A673 (cell line): Measurements from ENCODE around the gene PAQR7. TPM values are rescaled to one million over a fixed set of nuclear protein-coding genes. Genes with fewer than 3 reads are reported as not detected.
A peak's percentile ranks its signal among the peaks of the same experiment; 100 is the strongest.

Source experiments
- BruUV-seq: library from RNA; stranded (reverse); fragments of 400-500 nt; replicated peaks from 2 replicates; lab custom pipeline; 2021; lab: Mats Ljungman, UMichigan
- CTCF ChIA-PET: fragments of 300-600 bp; sonication (Branson Sonifier 250); formaldehyde crosslinking; loops from one replicate; lab custom pipeline; 2022; ENCODE audit warnings: antibody characterized with exemption; lab: Charles Lee
- POLR2A ChIA-PET: fragments of 300-600 bp; sonication (Branson Sonifier 250); formaldehyde crosslinking; loops from one replicate; lab custom pipeline; 2022; ENCODE audit warnings: antibody characterized with exemption; ENCODE audit not compliant: low non-redundant PET; lab: Charles Lee
- DNase-seq: peaks from one replicate; pipeline ENCODE4 v3.0.0-alpha.2; 2015; ENCODE audit warnings: low spot score
- H3K27ac ChIP-seq: fragments of 200-600 bp; sonication (generic); 2 replicates; pipeline ENCODE4 v1.5.1; 2016; ENCODE audit warnings: mixed run types, low read depth, mild to moderate bottlenecking, mixed read lengths, antibody characterized with exemption, low read length; ENCODE audit not compliant: poor library complexity, severe bottlenecking
- H3K27me3 ChIP-seq: fragments of 200-600 bp; sonication (generic); replicated peaks from 2 replicates; pipeline ENCODE4 v1.6.1; 2017; ENCODE audit warnings: mixed run types, low read depth, mild to moderate bottlenecking, mixed read lengths, antibody characterized with exemption, low read length; ENCODE audit not compliant: insufficient read depth, poor library complexity
- H3K36me3 ChIP-seq: fragments of 200-600 bp; sonication (generic); 2 replicates; pipeline ENCODE4 v1.6.1; 2016; ENCODE audit warnings: mixed run types, mild to moderate bottlenecking, mixed read lengths, antibody characterized with exemption, low read length; ENCODE audit not compliant: insufficient read depth, poor library complexity, severe bottlenecking
- H3K4me1 ChIP-seq: fragments of 200-600 bp; sonication (generic); 2 replicates; pipeline ENCODE4 v1.6.1; 2017; ENCODE audit warnings: mixed run types, mild to moderate bottlenecking, mixed read lengths, antibody characterized with exemption, low read length; ENCODE audit not compliant: insufficient read depth, poor library complexity, severe bottlenecking
- H3K4me3 ChIP-seq: fragments of 200-600 bp; sonication (generic); 2 replicates; pipeline ENCODE4 v1.5.1; 2016; ENCODE audit warnings: low read depth, mixed run types, mild to moderate bottlenecking, mixed read lengths, low read length; ENCODE audit not compliant: poor library complexity, severe bottlenecking
- H3K9me3 ChIP-seq: fragments of 200-600 bp; sonication (generic); 2 replicates; pipeline ENCODE4 v1.6.1; 2016; ENCODE audit warnings: mixed run types, low read depth, mild to moderate bottlenecking, mixed read lengths, antibody characterized with exemption, low read length; ENCODE audit not compliant: poor library complexity, severe bottlenecking
- CTCF ChIP-seq: fragments of 300-800, 200-600 bp; sonication (generic); conservative IDR thresholded peaks from 2 replicates; pipeline ENCODE4 v1.5.1; 2017; ENCODE audit warnings: low read depth, mild to moderate bottlenecking, antibody characterized with exemption, low read length, moderate library complexity, mixed read lengths
- EZH2 ChIP-seq: fragments of 200-600 bp; sonication (generic); IDR thresholded peaks from 2 replicates; pipeline ENCODE4 v1.6.1; 2017; ENCODE audit warnings: borderline replicate concordance, low read depth, mild to moderate bottlenecking, mixed read lengths, antibody characterized with exemption, low read length; ENCODE audit not compliant: poor library complexity, severe bottlenecking
- intact Hi-C: fragments of 100-400 bp; cut with micrococcal nuclease; formaldehyde crosslinking; loops from one replicate; pipeline ENCODE4 v1.10.0; 2022; ENCODE audit not compliant: unreplicated experiment
- total RNA-seq: library from RNA; stranded (reverse); gene quantifications from 2 replicates; pipeline ENCODE4 v1.2.3, GENCODE V29; 2021

Gene PAQR7
- total RNA-seq, 1 experiment from 2014 or later, result 2.9 TPM

- Histone ChIP-seq H3K4me3 (no peak overlapping the region), H3K36me3 (peaks cover 87% of the 10 kb centered on the region), H3K27ac (peak overlapping the region; percentile 21), H3K4me1 (peaks cover 16% of the 10 kb centered on the region), H3K9me3 (no peaks in the 10 kb centered on the region), H3K27me3 (no peaks in the 10 kb centered on the region)
- intact Hi-C loops, result loop anchor here (10.0 kb wide), 1 partner anchor 162 kb away; the partner anchor contains the start of gene PAFAH2
- POLR2A ChIA-PET, result no interaction called here
- DNase-seq, result no peak
- CTCF ChIA-PET, result no interaction called here
- BruUV-seq, result no TSS peak
- TF ChIP-seq EZH2 (no peak), CTCF (no peak)
These were observed 42.4 kb downstream of the PAQR7 start for GRCh38 chr1:25833158-25833557.

- Histone ChIP-seq H3K27me3 (no peaks in the 10 kb centered on the region), H3K9me3 (no peaks in the 10 kb centered on the region), H3K36me3 (peaks cover 90% of the 10 kb centered on the region), H3K27ac (peak overlapping the region; percentile 21), H3K4me3 (no peak overlapping the region), H3K4me1 (peaks cover 16% of the 10 kb centered on the region)
- intact Hi-C loops, result loop anchor here (10.0 kb wide), 1 partner anchor 162 kb away; the partner anchor contains the start of gene PAFAH2
- POLR2A ChIA-PET, result no interaction called here
- no peak for DNase-seq
- BruUV-seq, result no TSS peak
- TF ChIP-seq CTCF, result no peak
- TF ChIP-seq EZH2, result no peak
- CTCF ChIA-PET, result no interaction called here
These were observed 43.0 kb downstream of the PAQR7 start for GRCh38 chr1:25832336-25833037.

GRCh38 chr1:25831569-25832196 lies 43.8 kb downstream of the PAQR7 start:
- no peak overlapping the region for H3K4me3 ChIP-seq
- peaks cover 94% of the 10 kb centered on the region for H3K36me3 ChIP-seq
- peak overlapping the region; percentile 9 for H3K27ac ChIP-seq
- H3K9me3 ChIP-seq, result no peaks in the 10 kb centered on the region
- TF ChIP-seq EZH2 (no peak), CTCF (no peak)
- intact Hi-C loops, result loop anchor here (10.0 kb wide), 1 partner anchor 163 kb away; the partner anchor contains the start of gene PAFAH2
- H3K4me1 ChIP-seq, result peaks cover 10% of the 10 kb centered on the region
- CTCF ChIA-PET, result no interaction called here
- no peaks in the 10 kb centered on the region for H3K27me3 ChIP-seq
- BruUV-seq, result no TSS peak
- peak; percentile 50 for DNase-seq
- POLR2A ChIA-PET, result no interaction called here
